GM23248 (cell line): ENCODE results near the gene ACSF3. TPM values are rescaled to one million over a fixed set of nuclear protein-coding genes. Genes with fewer than 3 reads are reported as not detected.

Source experiments
- DNase-seq: peaks from one replicate; pipeline ENCODE4 v3.0.0-alpha.2; 2015
- H2AFZ ChIP-seq: fragments of 200-600 bp; sonication (generic); 2 replicates; pipeline ENCODE4 v1.6.1; 2016; ENCODE audit warnings: antibody characterized with exemption
- H3F3A ChIP-seq: fragments of 200-600 bp; sonication (generic); 2 replicates; pipeline ENCODE4 v1.6.1; 2016; ENCODE audit warnings: mild to moderate bottlenecking, antibody characterized with exemption, mixed run types; ENCODE audit not compliant: insufficient read depth
- H3K27ac ChIP-seq: fragments of 200-600 bp; sonication (generic); 2 replicates; pipeline ENCODE4 v1.5.1; 2016; ENCODE audit warnings: mild to moderate bottlenecking
- H3K27me3 ChIP-seq: fragments of 200-600 bp; sonication (generic); replicated peaks from 2 replicates; pipeline ENCODE4 v1.6.1; 2016; ENCODE audit warnings: mild to moderate bottlenecking; ENCODE audit not compliant: insufficient read depth
- H3K36me3 ChIP-seq: fragments of 200-600 bp; sonication (generic); 2 replicates; pipeline ENCODE4 v1.6.1; 2016; ENCODE audit warnings: low read depth, mild to moderate bottlenecking
- H3K4me1 ChIP-seq: fragments of 200-600 bp; sonication (generic); 2 replicates; pipeline ENCODE4 v1.6.1; 2016; ENCODE audit warnings: mild to moderate bottlenecking; ENCODE audit not compliant: insufficient read depth
- H3K4me2 ChIP-seq: fragments of 200-600 bp; sonication (generic); one replicate; pipeline ENCODE4 v1.6.1; 2016; ENCODE audit warnings: mild to moderate bottlenecking; ENCODE audit not compliant: unreplicated experiment
- H3K4me3 ChIP-seq: fragments of 200-600 bp; sonication (generic); 2 replicates; pipeline ENCODE4 v1.5.1; 2016; ENCODE audit warnings: mild to moderate bottlenecking
- H3K79me2 ChIP-seq: fragments of 200-600 bp; sonication (generic); 2 replicates; pipeline ENCODE4 v1.6.1; 2016; ENCODE audit warnings: mild to moderate bottlenecking; ENCODE audit not compliant: insufficient read depth
- H3K9ac ChIP-seq: fragments of 200-600 bp; sonication (generic); 2 replicates; pipeline ENCODE4 v1.6.1; 2016; ENCODE audit warnings: mild to moderate bottlenecking
- H3K9me2 ChIP-seq: fragments of 200-600 bp; sonication (generic); 2 replicates; pipeline ENCODE4 v1.6.1; 2016; ENCODE audit warnings: mixed run types, mild to moderate bottlenecking, moderate library complexity; ENCODE audit not compliant: insufficient read depth
- H3K9me3 ChIP-seq: fragments of 200-600 bp; sonication (generic); one replicate; pipeline ENCODE4 v1.6.1; 2017; ENCODE audit warnings: low read depth
- H4K20me1 ChIP-seq: fragments of 200-600 bp; sonication (generic); 2 replicates; pipeline ENCODE4 v1.6.0; 2016; ENCODE audit not compliant: insufficient read depth
- EZH2 ChIP-seq: fragments of 200-600 bp; sonication (generic); IDR thresholded peaks from 2 replicates; pipeline ENCODE4 v1.6.1; 2018; ENCODE audit warnings: antibody characterized with exemption, mild to moderate bottlenecking; ENCODE audit not compliant: insufficient read depth, poor library complexity, severe bottlenecking
- EZH2phosphoT487 ChIP-seq: fragments of 200-600 bp; sonication (generic); IDR thresholded peaks from 2 replicates; pipeline ENCODE4 v1.6.1; 2018; ENCODE audit warnings: antibody characterized with exemption, moderate library complexity, mild to moderate bottlenecking, low read depth; ENCODE audit not compliant: insufficient read depth
- WGBS, 2 experiments: methylation state at CpG; one replicate each; pipeline ENCODE4 v1.1.6; 2015 to 2017; ENCODE audit warnings: low lambda C conversion rate in 2 of 2, low coverage in 1 of 2; ENCODE audit errors: missing lambda C conversion rate in 2 of 2; 5-methylcytosine and 5-hydroxymethylcytosine counted together
- in situ Hi-C: fragments of 300-500 bp; cut with MboI; formaldehyde crosslinking; loops from 2 replicates; pipeline ENCODE4 v1.15.0; 2020
- polyA plus RNA-seq: library from polyadenylated mRNA; unstranded; fragments of >200 nt; fragmentation: Nextera tagmentation; extraction: Ambion mirVana; gene quantifications from 2 replicates; pipeline ENCODE4 v1.2.1, GENCODE V29; 2016
- total RNA-seq: library from RNA; depleted of rRNA; stranded (reverse); fragments of >200 nt; shearing (Covaris generic); gene quantifications from 2 replicates; pipeline ENCODE4 v1.2.3, GENCODE V29; 2014

ACSF3 gene
- total and polyA plus RNA-seq, 2 experiments from 2014 or later = 15.9 to 17.1 TPM

- no peaks in the 10 kb centered on the region for H3K36me3 ChIP-seq
Observed at GRCh38 chr16:89103156-89103555, 9.5 kb downstream of the ACSF3 start.

GRCh38 chr16:89103781-89104180 is 10.1 kb downstream of the ACSF3 start:
- H3K9ac ChIP-seq = no peak overlapping the region
- H3K9me3 ChIP-seq = no peaks in the 10 kb centered on the region
- H3K36me3 ChIP-seq = peaks cover 3% of the 10 kb centered on the region; the same call in 1 of the 2 replicates
- H3K79me2 ChIP-seq = peaks cover 9% of the 10 kb centered on the region
- H3K9me2 ChIP-seq = no peaks in the 10 kb centered on the region
- TF ChIP-seq EZH2 = no peak
- H3K27me3 ChIP-seq = no peaks in the 10 kb centered on the region
- no peak overlapping the region for H3K27ac ChIP-seq
- H2AFZ ChIP-seq = no peak overlapping the region
- no peaks in the 10 kb centered on the region for H3K4me1 ChIP-seq
- 91 to 92% methylated on average over 16 of the region's 16 CpGs for WGBS, 2 experiments
- in situ Hi-C loops = no loop called here
- DNase-seq = no peak
- no peaks in the 10 kb centered on the region for H4K20me1 ChIP-seq
- H3K4me2 ChIP-seq = no peak overlapping the region
- no peaks in the 10 kb centered on the region for H3F3A ChIP-seq
- no peak overlapping the region for H3K4me3 ChIP-seq

More at GRCh38 chr16:89103156-89103555, 9.5 kb downstream of the ACSF3 start:
- no peak for DNase-seq
- in situ Hi-C loops = no loop called here
- H3K4me1 ChIP-seq = no peaks in the 10 kb centered on the region
- no peak overlapping the region for H3K4me2 ChIP-seq
- H3K27ac ChIP-seq = no peak overlapping the region
- TF ChIP-seq EZH2 = no peak
- TF ChIP-seq EZH2phosphoT487 = no peak
- no peaks in the 10 kb centered on the region for H4K20me1 ChIP-seq
- no peaks in the 10 kb centered on the region for H3K9me2 ChIP-seq
- no peaks in the 10 kb centered on the region for H3K9me3 ChIP-seq
- 96% methylated on average over 22 of the region's 22 CpGs for whole genome bisulfite sequencing, 2 experiments
- H2AFZ ChIP-seq = no peak overlapping the region
- H3K9ac ChIP-seq = no peak overlapping the region
- H3K27me3 ChIP-seq = no peaks in the 10 kb centered on the region
- H3F3A ChIP-seq = no peaks in the 10 kb centered on the region
- H3K79me2 ChIP-seq = peaks cover 15% of the 10 kb centered on the region
- H3K4me3 ChIP-seq = no peak overlapping the region

- H3K36me3 ChIP-seq = peaks cover 3% of the 10 kb centered on the region; the same call in 1 of the 2 replicates
Observed at GRCh38 chr16:89104303-89104702, 10.7 kb downstream of the ACSF3 start.

GRCh38 chr16:89104930-89105571 is 11.4 kb downstream of the ACSF3 start:
- peaks cover 4% of the 10 kb centered on the region; the same call in 1 of the 2 replicates for H3K79me2 ChIP-seq
- H3F3A ChIP-seq = no peaks in the 10 kb centered on the region
- no peak overlapping the region for H2AFZ ChIP-seq
- WGBS, 2 experiments = 81 to 85% methylated on average over 23 of the region's 23 CpGs
- in situ Hi-C loops = no loop called here
- no peak overlapping the region for H3K4me3 ChIP-seq
- H3K9me3 ChIP-seq = no peaks in the 10 kb centered on the region
- H3K27me3 ChIP-seq = no peaks in the 10 kb centered on the region
- no peak overlapping the region for H3K9ac ChIP-seq
- peaks cover 3% of the 10 kb centered on the region; the same call in 1 of the 2 replicates for H3K36me3 ChIP-seq
- no peak for DNase-seq
- no peaks in the 10 kb centered on the region for H4K20me1 ChIP-seq
- TF ChIP-seq EZH2 = no peak
- no peak for TF ChIP-seq EZH2phosphoT487
- no peak overlapping the region for H3K27ac ChIP-seq
- no peaks in the 10 kb centered on the region for H3K4me1 ChIP-seq
- H3K4me2 ChIP-seq = no peak overlapping the region
- no peaks in the 10 kb centered on the region for H3K9me2 ChIP-seq

More at GRCh38 chr16:89104303-89104702, 10.7 kb downstream of the ACSF3 start:
- in situ Hi-C loops = no loop called here
- H3K9ac ChIP-seq = no peak overlapping the region
- no peak overlapping the region for H3K4me2 ChIP-seq
- DNase-seq = no peak
- no peaks in the 10 kb centered on the region for H3K9me3 ChIP-seq
- no peaks in the 10 kb centered on the region for H3K4me1 ChIP-seq
- H3K4me3 ChIP-seq = no peak overlapping the region
- H3K79me2 ChIP-seq = peaks cover 5% of the 10 kb centered on the region; the same call in 1 of the 2 replicates
- no peaks in the 10 kb centered on the region for H3K27me3 ChIP-seq
- no peaks in the 10 kb centered on the region for H4K20me1 ChIP-seq
- no peak overlapping the region for H2AFZ ChIP-seq
- H3F3A ChIP-seq = no peaks in the 10 kb centered on the region
- WGBS, 2 experiments = 73 to 79% methylated on average over 10 of the region's 10 CpGs
- H3K27ac ChIP-seq = no peak overlapping the region
- no peak for TF ChIP-seq EZH2phosphoT487
- TF ChIP-seq EZH2 = no peak
- no peaks in the 10 kb centered on the region for H3K9me2 ChIP-seq
